IMR-90 (cell line): ENCODE measurements around the gene KCNV2. TPM values are rescaled to one million over a fixed set of nuclear protein-coding genes. Genes with fewer than 3 reads are reported as not detected.

Source experiments
- ATAC-seq: fragments of 200-7000 bp; cut with Tn5 transposase; 2 replicates; pipeline ENCODE4 v1.9.1; 2020; ENCODE audit warnings: low read depth, mild to moderate bottlenecking, moderate library complexity
- BruUV-seq: library from RNA; stranded (reverse); fragments of 400-500 nt; replicated peaks from 2 replicates; lab custom pipeline; 2021; lab: Mats Ljungman, UMichigan
- CTCF ChIA-PET: fragments of 300-600 bp; formaldehyde crosslinking; extraction: SDS; loops from one replicate; lab custom pipeline; 2021; ENCODE audit warnings: antibody characterized with exemption; lab: Yijun Ruan, JAX
- POLR2A ChIA-PET: fragments of 300-600 bp; sonication (Branson Sonifier 250); formaldehyde crosslinking; loops from one replicate; lab custom pipeline; 2022; ENCODE audit warnings: antibody characterized with exemption; ENCODE audit not compliant: unreplicated experiment; lab: Charles Lee
- DNase-seq: peaks from one replicate; pipeline ENCODE4 v3.0.0; 2013
- H2AFZ ChIP-seq: replicated peaks from 2 replicates; pipeline ENCODE3; 2013; ENCODE audit warnings: low read length, mild to moderate bottlenecking; ENCODE audit not compliant: poor library complexity
- H2AK5ac ChIP-seq: 2 replicates; pipeline ENCODE4 v1.6.1; 2013; ENCODE audit warnings: low read depth, low read length, inconsistent platforms
- H2AK9ac ChIP-seq: replicated peaks from 2 replicates; pipeline ENCODE3; 2013; ENCODE audit warnings: mild to moderate bottlenecking, low read depth, low read length, moderate library complexity; ENCODE audit not compliant: poor library complexity
- H2BK120ac ChIP-seq: 2 replicates; pipeline ENCODE4 v1.6.1; 2013; ENCODE audit warnings: low read depth, low read length, inconsistent platforms
- H2BK15ac ChIP-seq: 3 replicates; pipeline ENCODE4 v1.6.1; 2013; ENCODE audit warnings: low read depth, low read length, inconsistent platforms
- H2BK20ac ChIP-seq: 2 replicates; pipeline ENCODE4 v1.6.1; 2013; ENCODE audit warnings: low read depth, mild to moderate bottlenecking, inconsistent platforms, low read length, moderate library complexity
- H2BK5ac ChIP-seq: 2 replicates; pipeline ENCODE4 v1.6.1; 2013; ENCODE audit warnings: mild to moderate bottlenecking, low read depth, low read length, inconsistent platforms; ENCODE audit not compliant: poor library complexity, severe bottlenecking
- H3K14ac ChIP-seq: replicated peaks from 2 replicates; pipeline ENCODE4 v1.6.1; 2013; ENCODE audit warnings: low read depth, low read length, inconsistent platforms
- H3K18ac ChIP-seq: 2 replicates; pipeline ENCODE4 v1.6.1; 2013; ENCODE audit warnings: low read depth, low read length, control low read depth
- H3K23ac ChIP-seq: 2 replicates; pipeline ENCODE4 v1.6.1; 2013; ENCODE audit warnings: low read depth, low read length, inconsistent platforms
- H3K27ac ChIP-seq: 2 replicates; pipeline ENCODE4 v1.5.1; 2013; ENCODE audit warnings: mild to moderate bottlenecking, control low read depth, low read length; ENCODE audit not compliant: insufficient read depth
- H3K27me3 ChIP-seq: 2 replicates; pipeline ENCODE4 v1.6.1; 2013; ENCODE audit warnings: low read length; ENCODE audit not compliant: control insufficient read depth, insufficient read depth
- H3K36me3 ChIP-seq: 2 replicates; pipeline ENCODE4 v1.6.1; 2013; ENCODE audit warnings: low read length, mixed read lengths; ENCODE audit not compliant: control insufficient read depth, insufficient read depth
- H3K4ac ChIP-seq: 2 replicates; pipeline ENCODE4 v1.6.1; 2013; ENCODE audit warnings: low read depth, low read length, inconsistent platforms
- H3K4me1 ChIP-seq: 2 replicates; pipeline ENCODE4 v1.6.1; 2013; ENCODE audit warnings: low read length, mixed read lengths; ENCODE audit not compliant: control insufficient read depth, insufficient read depth
- H3K4me2 ChIP-seq: 2 replicates; pipeline ENCODE4 v1.6.1; 2013; ENCODE audit warnings: low read depth, mild to moderate bottlenecking, control low read depth, low read length, moderate library complexity
- H3K4me3 ChIP-seq: 2 replicates; pipeline ENCODE4 v1.5.1; 2013; ENCODE audit warnings: low read depth, mild to moderate bottlenecking, control low read depth, low read length, moderate library complexity; ENCODE audit not compliant: insufficient read depth
- H3K56ac ChIP-seq: 2 replicates; pipeline ENCODE4 v1.6.1; 2013; ENCODE audit warnings: low read length, inconsistent platforms; ENCODE audit not compliant: insufficient read depth; ENCODE audit errors: extremely low read depth
- H3K79me1 ChIP-seq, 2 experiments: 2 replicates each; pipeline ENCODE4 v1.6.1; 2013; ENCODE audit warnings: low read length in 2 of 2, inconsistent platforms in 1 of 2, low read depth in 1 of 2
- H3K9ac ChIP-seq: 2 replicates; pipeline ENCODE4 v1.6.1; 2013; ENCODE audit warnings: low read depth, low read length, control low read depth
- H3K9me1 ChIP-seq: 2 replicates; pipeline ENCODE4 v1.6.1; 2013; ENCODE audit warnings: low read length, inconsistent platforms; ENCODE audit not compliant: insufficient read depth
- H3K9me3 ChIP-seq: 2 replicates; pipeline ENCODE4 v1.6.1; 2013; ENCODE audit warnings: low read length; ENCODE audit not compliant: control insufficient read depth, insufficient read depth
- H4K20me1 ChIP-seq: 2 replicates; pipeline ENCODE4 v1.6.1; 2013; ENCODE audit warnings: low read length, inconsistent platforms; ENCODE audit not compliant: insufficient read depth
- H4K5ac ChIP-seq: 2 replicates; pipeline ENCODE4 v1.6.1; 2013; ENCODE audit warnings: mild to moderate bottlenecking, low read depth, low read length, control low read depth
- H4K8ac ChIP-seq, 2 experiments: 2 replicates each; pipeline ENCODE4 v1.6.1; 2013; ENCODE audit warnings: low read depth in 2 of 2, low read length in 2 of 2, control low read depth in 1 of 2, inconsistent platforms in 1 of 2
- H4K91ac ChIP-seq: 2 replicates; pipeline ENCODE4 v1.6.1; 2013; ENCODE audit warnings: low read depth, low read length, inconsistent platforms; ENCODE audit not compliant: insufficient read depth
- BHLHE40 ChIP-seq: fragments of 150-350 bp; IDR thresholded peaks from 2 replicates; pipeline ENCODE4 v1.6.1; 2016; ENCODE audit warnings: mild to moderate bottlenecking, low read depth, low read length
- CEBPB ChIP-seq: IDR thresholded peaks from 2 replicates; pipeline ENCODE4 v1.6.1; 2012; ENCODE audit warnings: low read depth, low read length, improper control_type of control experiment
- CTCF ChIP-seq: conservative IDR thresholded peaks from 2 replicates; pipeline ENCODE4 v1.5.1; 2012; ENCODE audit warnings: mild to moderate bottlenecking, low read depth, low read length, improper control_type of control experiment
- ELK1 ChIP-seq: fragments of 150-350 bp; IDR thresholded peaks from 2 replicates; pipeline ENCODE4 v1.6.1; 2016; ENCODE audit warnings: low read depth, mild to moderate bottlenecking, low read length, moderate library complexity, borderline replicate concordance
- FOS ChIP-seq: fragments of 150-350 bp; IDR thresholded peaks from 2 replicates; pipeline ENCODE4 v1.6.1; 2016; ENCODE audit warnings: low read depth, low read length
- NFE2L2 ChIP-seq: fragments of 150-350 bp; IDR thresholded peaks from 2 replicates; pipeline ENCODE4 v1.6.1; 2016; ENCODE audit warnings: low read depth, mild to moderate bottlenecking, low read length
- POLR2A ChIP-seq: IDR thresholded peaks from 2 replicates; pipeline ENCODE4 v1.6.1; 2012; ENCODE audit warnings: mild to moderate bottlenecking, low read depth, low read length
- RFX5 ChIP-seq: IDR thresholded peaks from 2 replicates; pipeline ENCODE4 v1.8.0; 2012; ENCODE audit warnings: low read depth, mild to moderate bottlenecking, low read length, moderate library complexity
- WGBS, 2 experiments: methylation state at CpG; one replicate each; pipeline versions ENCODE4 v1.1.5 to v1.1.7; 2013; ENCODE audit warnings: missing lambda C conversion rate in 2 of 2; ENCODE audit not compliant: insufficient read length in 1 of 2; ENCODE audit errors: extremely low coverage in 2 of 2; 5-methylcytosine and 5-hydroxymethylcytosine counted together
- dilution Hi-C: fragments of 300-500 bp; cut with HindIII; formaldehyde crosslinking; loops from one replicate; pipeline ENCODE4 v1.14.3; 2018; ENCODE audit warnings: low sequenced_read_pairs; ENCODE audit not compliant: unreplicated experiment
- in situ Hi-C: fragments of 300-500 bp; cut with MboI; formaldehyde crosslinking; loops from 3 replicates; pipeline ENCODE4 v1.14.3; 2019; ENCODE audit warnings: low sequenced_read_pairs, inconsistent platforms, mixed read lengths
- intact Hi-C: fragments of 100-400 bp; cut with micrococcal nuclease; formaldehyde crosslinking; loops from 2 replicates; pipeline ENCODE4 v1.10.0; 2022
- polyA plus RNA-seq, 3 experiments: library from polyadenylated mRNA; depleted of rRNA; stranded (reverse); fragments of >200 nt; gene quantifications; 2 replicates each; pipeline ENCODE4 v1.2.3, GENCODE V29; 2012; ENCODE audit warnings: low replicate concordance in 1 of 3
- total RNA-seq: library from RNA; depleted of rRNA; stranded (reverse); fragments of >200 nt; gene quantifications from 2 replicates; pipeline ENCODE4 v1.2.3, GENCODE V29; 2012

The KCNV2 gene
- total and polyA plus RNA-seq, 2 of the 4 experiments (the other 2 are of a cell fraction), result not detected

- no peak overlapping the region for H3K4me2 ChIP-seq
- in situ Hi-C loops, result no loop called here
- no peaks in the 10 kb centered on the region for H3K36me3 ChIP-seq
- H3K9me3 ChIP-seq, result no peaks in the 10 kb centered on the region
- H3K56ac ChIP-seq, result no peak overlapping the region
- no peak overlapping the region for H2AK5ac ChIP-seq
- H2BK5ac ChIP-seq, result no peak overlapping the region
- WGBS, 2 experiments, result 0% methylated on average over 1 of the region's 6 CpGs; no CpG with 5 or more reads in 1 of the 2 experiments
- no peaks in the 10 kb centered on the region for H3K4me1 ChIP-seq
- no peak overlapping the region for H4K5ac ChIP-seq
- no peak overlapping the region for H4K91ac ChIP-seq
- H3K4ac ChIP-seq, result no peak overlapping the region
- BruUV-seq, result no TSS peak
- intact Hi-C loops, result no loop called here
- H3K79me1 ChIP-seq, result no peaks in the 10 kb centered on the region
- no peaks in the 10 kb centered on the region for H3K27me3 ChIP-seq
- no peak overlapping the region for H2AFZ ChIP-seq
- DNase-seq (no peak), ATAC-seq (no peak)
- no peak overlapping the region for H4K8ac ChIP-seq
- no peak overlapping the region for H3K14ac ChIP-seq
- POLR2A ChIA-PET, result no interaction called here
- no peaks in the 10 kb centered on the region; the same call in 1 of the 2 replicates for H3K9me1 ChIP-seq
- no peak overlapping the region for H3K4me3 ChIP-seq
- no peak overlapping the region for H3K27ac ChIP-seq
- no peak overlapping the region for H2BK120ac ChIP-seq
- no peak overlapping the region for H3K9ac ChIP-seq
- no peak overlapping the region for H3K18ac ChIP-seq
- dilution Hi-C loops, result no loop called here
- CTCF ChIA-PET, result interaction anchor here (1.0 kb wide), 1 partner anchor 21 kb away, joined by 3 read pairs; no protein-coding TSS in a partner anchor
- H2BK15ac ChIP-seq, result no peak overlapping the region
- H4K20me1 ChIP-seq, result no peaks in the 10 kb centered on the region
- H2BK20ac ChIP-seq, result no peak overlapping the region
- TF ChIP-seq CTCF (no peak), NFE2L2 (no peak), POLR2A (no peak), BHLHE40 (no peak), RFX5 (no peak), FOS (no peak), CEBPB (no peak), ELK1 (no peak)
- no peak overlapping the region for H3K23ac ChIP-seq
- no peak overlapping the region for H2AK9ac ChIP-seq
Observed at GRCh38 chr9:2700398-2700797, 16.9 kb upstream of the KCNV2 start.
